Fibroblast of skin of abdomen (primary cell): ENCODE results near the gene ZSWIM1.
A peak's percentile ranks its signal among the peaks of the same experiment; 100 is the strongest.

ENCODE experiments used
- DNase-seq: peaks from one replicate; pipeline ENCODE4 v3.0.0-alpha.2; 2013

ZSWIM1 gene

GRCh38 chr20:45933266-45934045, 52.4 kb downstream of the ZSWIM1 start:
- peak; percentile 70 for DNase-seq

GRCh38 chr20:45934046-45934585, 53.1 kb downstream of the ZSWIM1 start:
- DNase-seq, result peak; percentile 47
